KG1 (cell line): ENCODE data around the gene BICRAL.
"Not testable (repeated sequence)": the region's sequence is repeated elsewhere in the genome, so short reads cannot be mapped to it uniquely, and the experiment has no call there.

ENCODE experiments used
- DNase-seq: peaks from one replicate; lab custom pipeline; 2025; lab: John Stamatoyannopoulos, UW

Gene BICRAL

GRCh38 chr6:42795651-42796050 lies 13.8 kb downstream of the BICRAL start:
- DNase-seq, result no peak

- DNase-seq, result no peak
Measured at GRCh38 chr6:42796171-42796570, 14.3 kb downstream of the BICRAL start.

- DNase-seq, result not testable (repeated sequence)
Measured at GRCh38 chr6:42797696-42798095, 15.8 kb downstream of the BICRAL start.

- DNase-seq, result no peak
Measured at GRCh38 chr6:42805297-42805861, 23.5 kb downstream of the BICRAL start.

- not testable (repeated sequence) for DNase-seq
Measured at GRCh38 chr6:42806359-42806758, 24.5 kb downstream of the BICRAL start.

GRCh38 chr6:42808492-42809483 lies 26.9 kb downstream of the BICRAL start:
- DNase-seq, result no peak

GRCh38 chr6:42813074-42813645 lies 31.3 kb downstream of the BICRAL start:
- DNase-seq, result no peak

- DNase-seq, result no peak
Measured at GRCh38 chr6:42813906-42814444, 32.1 kb downstream of the BICRAL start.

- DNase-seq, result not testable (repeated sequence)
Measured at GRCh38 chr6:42815726-42816125, 33.9 kb downstream of the BICRAL start.

GRCh38 chr6:42817907-42818306 lies 36.1 kb downstream of the BICRAL start:
- no peak for DNase-seq

- no peak for DNase-seq
Measured at GRCh38 chr6:42818416-42818815, 36.6 kb downstream of the BICRAL start.

GRCh38 chr6:42818878-42819277 lies 37.0 kb downstream of the BICRAL start:
- DNase-seq, result no peak

- no peak for DNase-seq
Measured at GRCh38 chr6:42819803-42820511, 38.1 kb downstream of the BICRAL start.

- DNase-seq, result no peak
Measured at GRCh38 chr6:42820512-42821340, 38.9 kb downstream of the BICRAL start.

- no peak for DNase-seq
Measured at GRCh38 chr6:42821341-42821668, 39.5 kb downstream of the BICRAL start.

GRCh38 chr6:42821846-42822245 lies 40.0 kb downstream of the BICRAL start:
- DNase-seq, result no peak

- DNase-seq, result no peak
Measured at GRCh38 chr6:42829561-42830092, 47.8 kb downstream of the BICRAL start.

GRCh38 chr6:42831237-42831636 lies 49.4 kb downstream of the BICRAL start:
- no peak for DNase-seq

GRCh38 chr6:42834056-42834455 lies 52.2 kb downstream of the BICRAL start:
- no peak for DNase-seq

GRCh38 chr6:42841844-42842584 lies 60.2 kb downstream of the BICRAL start:
- no peak for DNase-seq
